K562 (cell line): Measurements from ENCODE around the gene FUZ. TPM values are rescaled to one million over a fixed set of nuclear protein-coding genes. Genes with fewer than 3 reads are reported as not detected.

ENCODE experiments used
- BACH1 ChIP-seq: fragments of 200-800 bp; sonication (Bioruptor generic); IDR thresholded peaks from 2 replicates; pipeline ENCODE4 v1.6.1; 2016; ENCODE audit warnings: missing genetic modification characterization, missing compliant biosample characterization
- FOXK2 ChIP-seq, 2 experiments: fragments of 450-650 bp; IDR thresholded peaks in 1 of 2; conservative IDR thresholded peaks in 1 of 2; 2 replicates each; pipeline ENCODE4 v1.6.1; 2016; ENCODE audit warnings: low read depth in 2 of 2, mild to moderate bottlenecking in 1 of 2
- KHSRP ChIP-seq: fragments of 450-650 bp; IDR thresholded peaks from 2 replicates; pipeline ENCODE4 v1.6.1; 2017
- LEF1 ChIP-seq: fragments of 450-650 bp; IDR thresholded peaks from 2 replicates; pipeline ENCODE4 v1.6.1; 2016; ENCODE audit warnings: mild to moderate bottlenecking
- MEF2A ChIP-seq: IDR thresholded peaks from 2 replicates; pipeline ENCODE4 v1.6.1; 2011; ENCODE audit warnings: low read depth, mild to moderate bottlenecking, low read length, moderate library complexity; ENCODE audit not compliant: control insufficient read depth
- PHF8 ChIP-seq: fragments of 200-600 bp; sonication (generic); IDR thresholded peaks from 2 replicates; pipeline ENCODE4 v1.6.1; 2012; ENCODE audit warnings: mixed run types, mild to moderate bottlenecking, inconsistent platforms, low read length, moderate library complexity, borderline replicate concordance
- PTBP1 ChIP-seq: fragments of 200-400 bp; formaldehyde crosslinking; IDR thresholded peaks from 2 replicates; pipeline ENCODE4 v1.6.1; 2017; ENCODE audit warnings: low read depth, low read length
- PTRF ChIP-seq: fragments of 450-650 bp; IDR thresholded peaks from 2 replicates; pipeline ENCODE4 v1.6.1; 2016; ENCODE audit warnings: mild to moderate bottlenecking, missing genetic modification characterization, missing compliant biosample characterization
- RBM15 ChIP-seq: fragments of 200-400 bp; formaldehyde crosslinking; IDR thresholded peaks from 2 replicates; pipeline ENCODE4 v1.6.1; 2018; ENCODE audit warnings: mild to moderate bottlenecking, low read length, moderate library complexity; ENCODE audit not compliant: insufficient read depth
- RFX7 ChIP-seq: fragments of 250-450 bp; sonication (Bioruptor Pico); IDR thresholded peaks from 2 replicates; pipeline ENCODE4 v1.5.1; 2021; ENCODE audit warnings: mild to moderate bottlenecking
- THRAP3 ChIP-seq: fragments of 450-650 bp; IDR thresholded peaks from 2 replicates; pipeline ENCODE4 v1.6.1; 2016; ENCODE audit warnings: mild to moderate bottlenecking, inconsistent platforms, borderline replicate concordance
- TRIM24 ChIP-seq, 2 experiments: fragments of 450-650 bp; IDR thresholded peaks; 2 replicates each; pipeline ENCODE4 v1.6.1; 2016
- YY1 ChIP-seq, 3 experiments: IDR thresholded peaks; 2 replicates each; pipeline ENCODE4 v1.6.1; 2011; ENCODE audit warnings: low read length in 2 of 3, mild to moderate bottlenecking in 2 of 3, moderate library complexity in 2 of 3, borderline replicate concordance in 1 of 3, control low read depth in 1 of 3, low read depth in 1 of 3; ENCODE audit not compliant: insufficient read depth in 3 of 3, insufficient replicate concordance in 2 of 3, control insufficient read depth in 1 of 3, insufficient read length in 1 of 3; ENCODE audit errors: extremely low read depth in 1 of 3
- ZKSCAN1 ChIP-seq: fragments of 150-350 bp; IDR thresholded peaks from 2 replicates; pipeline ENCODE4 v1.6.1; 2016; ENCODE audit warnings: low read depth, low read length
- ZNF212 ChIP-seq: fragments of 450-650 bp; formaldehyde crosslinking; IDR thresholded peaks from 2 replicates; pipeline ENCODE4 v1.4.0; 2020; ENCODE audit warnings: mild to moderate bottlenecking
- ZNF785 ChIP-seq: fragments of 250-450 bp; sonication (Bioruptor Pico); IDR thresholded peaks from 2 replicates; pipeline ENCODE4 v1.4.0; 2020; ENCODE audit warnings: mild to moderate bottlenecking
- polyA plus RNA-seq, 8 experiments: library from polyadenylated mRNA; depleted of rRNA in 4 of 8; stranded (reverse) in 5 of 8; unstranded in 3 of 8; fragments of >200 nt; fragmentation: Nextera tagmentation in 2 of 8; fragmentation: Illumina TruSeq in 1 of 8; extraction: Ambion mirVana in 2 of 8; extraction: Trizol in 1 of 8; gene quantifications; 2 replicates each; pipeline versions ENCODE4 v1.2.1 to v1.2.3, GENCODE V29; 2011 to 2014; ENCODE audit warnings: inconsistent platforms in 1 of 8, missing spikeins in 1 of 8
- total RNA-seq, 7 experiments: library from RNA; depleted of rRNA in 6 of 7; stranded (reverse); fragments of >200 nt in 6 of 7; fragmentation: Illumina TruSeq in 2 of 7; extraction: Trizol in 2 of 7; gene quantifications; 2 replicates each; pipeline versions ENCODE4 v1.2.1 to v1.2.3, GENCODE V29; 2011 to 2021; ENCODE audit warnings: low replicate concordance in 1 of 7
- TF ChIP-seq, protein P1 (sequence below), 2 experiments: fragments of 150-350 bp in 1 of 2; IDR thresholded peaks; 2 replicates each; pipeline ENCODE4 v1.6.1; 2012 to 2016; ENCODE audit warnings: low read depth in 2 of 2, low read length in 2 of 2, mild to moderate bottlenecking in 1 of 2, moderate library complexity in 1 of 2
- TF ChIP-seq, protein P2 (sequence below), 3 experiments: fragments of 200-800 bp in 1 of 3; fragments of 250-450 bp in 1 of 3; fragments of 450-650 bp in 1 of 3; sonication (Bioruptor Pico) in 1 of 3; sonication (Bioruptor generic) in 1 of 3; formaldehyde crosslinking in 1 of 3; IDR thresholded peaks; 2 replicates each; pipeline versions ENCODE4 v1.6.1 to v1.8.0; 2016 to 2022; ENCODE audit warnings: mild to moderate bottlenecking in 2 of 3, missing genetic modification characterization in 2 of 3, missing compliant biosample characterization in 1 of 3, moderate library complexity in 1 of 3
- TF ChIP-seq, protein P3 (sequence below): IDR thresholded peaks from 2 replicates; pipeline ENCODE4 v1.6.1; 2014; ENCODE audit warnings: antibody characterized with exemption

The FUZ gene
- total and polyA plus RNA-seq, 9 of the 15 experiments (the other 6 are each of a cell fraction or from before 2014, with no cell fraction given), result 0.17 to 7.6 (median 3.6) TPM; not detected in 1

DNA sequence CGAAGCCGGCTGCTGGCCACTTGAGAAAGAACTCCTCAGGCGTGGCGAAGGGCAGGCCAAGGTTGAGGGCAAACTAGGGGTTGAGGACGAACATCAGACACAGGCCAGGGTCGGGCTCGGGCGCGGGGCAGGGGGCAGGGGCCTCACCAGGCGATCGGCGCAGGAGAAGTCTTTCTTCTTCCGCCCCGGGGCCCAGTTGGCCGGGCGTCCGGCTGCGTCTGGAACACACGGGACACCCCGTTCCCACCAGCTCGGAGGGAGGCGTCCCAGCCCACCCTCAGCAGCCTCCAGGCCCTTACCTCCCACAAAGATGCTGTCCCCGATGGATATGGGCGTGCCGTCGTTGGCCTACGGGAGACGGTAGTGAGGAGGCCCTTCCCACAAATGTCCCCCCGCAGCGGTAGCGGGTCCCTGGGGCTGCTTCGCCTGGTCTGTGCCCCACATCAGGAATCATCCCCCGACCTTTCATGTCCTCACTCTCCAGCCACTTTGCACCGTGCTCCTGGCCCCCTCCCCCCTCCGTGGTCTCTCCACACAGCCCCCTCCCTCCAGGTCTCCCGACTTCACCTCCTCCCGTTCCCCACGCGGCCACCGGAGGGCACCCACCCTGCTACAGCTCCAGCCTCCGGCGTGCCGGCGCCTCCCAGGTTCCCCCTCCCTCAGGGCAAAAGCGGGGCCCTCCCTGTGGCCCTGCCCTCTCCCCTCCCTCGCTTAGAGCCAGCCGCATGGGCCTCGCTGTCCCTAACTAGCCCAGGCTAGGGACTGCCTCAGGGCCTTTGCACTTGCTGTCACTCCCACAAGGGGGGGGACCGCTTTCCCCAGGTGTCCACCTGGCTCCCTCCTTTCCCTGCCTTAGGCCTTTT is 49.5 kb upstream of the FUZ start (continued):
- TF ChIP-seq, protein P1, sequence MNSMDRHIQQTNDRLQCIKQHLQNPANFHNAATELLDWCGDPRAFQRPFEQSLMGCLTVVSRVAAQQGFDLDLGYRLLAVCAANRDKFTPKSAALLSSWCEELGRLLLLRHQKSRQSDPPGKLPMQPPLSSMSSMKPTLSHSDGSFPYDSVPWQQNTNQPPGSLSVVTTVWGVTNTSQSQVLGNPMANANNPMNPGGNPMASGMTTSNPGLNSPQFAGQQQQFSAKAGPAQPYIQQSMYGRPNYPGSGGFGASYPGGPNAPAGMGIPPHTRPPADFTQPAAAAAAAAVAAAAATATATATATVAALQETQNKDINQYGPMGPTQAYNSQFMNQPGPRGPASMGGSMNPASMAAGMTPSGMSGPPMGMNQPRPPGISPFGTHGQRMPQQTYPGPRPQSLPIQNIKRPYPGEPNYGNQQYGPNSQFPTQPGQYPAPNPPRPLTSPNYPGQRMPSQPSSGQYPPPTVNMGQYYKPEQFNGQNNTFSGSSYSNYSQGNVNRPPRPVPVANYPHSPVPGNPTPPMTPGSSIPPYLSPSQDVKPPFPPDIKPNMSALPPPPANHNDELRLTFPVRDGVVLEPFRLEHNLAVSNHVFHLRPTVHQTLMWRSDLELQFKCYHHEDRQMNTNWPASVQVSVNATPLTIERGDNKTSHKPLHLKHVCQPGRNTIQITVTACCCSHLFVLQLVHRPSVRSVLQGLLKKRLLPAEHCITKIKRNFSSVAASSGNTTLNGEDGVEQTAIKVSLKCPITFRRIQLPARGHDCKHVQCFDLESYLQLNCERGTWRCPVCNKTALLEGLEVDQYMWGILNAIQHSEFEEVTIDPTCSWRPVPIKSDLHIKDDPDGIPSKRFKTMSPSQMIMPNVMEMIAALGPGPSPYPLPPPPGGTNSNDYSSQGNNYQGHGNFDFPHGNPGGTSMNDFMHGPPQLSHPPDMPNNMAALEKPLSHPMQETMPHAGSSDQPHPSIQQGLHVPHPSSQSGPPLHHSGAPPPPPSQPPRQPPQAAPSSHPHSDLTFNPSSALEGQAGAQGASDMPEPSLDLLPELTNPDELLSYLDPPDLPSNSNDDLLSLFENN (IDR thresholded peaks at IDR 0.05; ENCODE audit: low read depth in 2 of 2, low read length in 2 of 2), result no peak
- TF ChIP-seq PTRF (tag) (no peak), YY1 (IDR thresholded peaks at IDR 0.05; ENCODE audit: borderline replicate concordance in 1 of 3, control insufficient read depth in 1 of 3, extremely low read depth in 1 of 3, insufficient read depth in 3 of 3, insufficient read length in 1 of 3, insufficient replicate concordance in 2 of 3, low read depth in 1 of 3, low read length in 2 of 3) (peak in 1 of 3 experiments; percentile 13), ZNF212 (CRISPR knock-in tag) (no peak), LEF1 (no peak), BACH1 (tag) (no peak), RBM15 (no peak), THRAP3 (no peak), PHF8 (no peak), MEF2A (no peak), TRIM24 (IDR thresholded peaks at IDR 0.05) (no peak), FOXK2 (conservative IDR thresholded peaks at IDR 0.05 in 1 of 2, IDR thresholded peaks at IDR 0.05 in 1 of 2; ENCODE audit: low read depth in 2 of 2) (no peak), RFX7 (CRISPR knock-in tag) (no peak), ZNF785 (CRISPR knock-in tag) (no peak), PTBP1 (peak; percentile 72; the same call in 1 of the 2 replicates), ZKSCAN1 (no peak), KHSRP (no peak)
- TF ChIP-seq, protein P2, sequence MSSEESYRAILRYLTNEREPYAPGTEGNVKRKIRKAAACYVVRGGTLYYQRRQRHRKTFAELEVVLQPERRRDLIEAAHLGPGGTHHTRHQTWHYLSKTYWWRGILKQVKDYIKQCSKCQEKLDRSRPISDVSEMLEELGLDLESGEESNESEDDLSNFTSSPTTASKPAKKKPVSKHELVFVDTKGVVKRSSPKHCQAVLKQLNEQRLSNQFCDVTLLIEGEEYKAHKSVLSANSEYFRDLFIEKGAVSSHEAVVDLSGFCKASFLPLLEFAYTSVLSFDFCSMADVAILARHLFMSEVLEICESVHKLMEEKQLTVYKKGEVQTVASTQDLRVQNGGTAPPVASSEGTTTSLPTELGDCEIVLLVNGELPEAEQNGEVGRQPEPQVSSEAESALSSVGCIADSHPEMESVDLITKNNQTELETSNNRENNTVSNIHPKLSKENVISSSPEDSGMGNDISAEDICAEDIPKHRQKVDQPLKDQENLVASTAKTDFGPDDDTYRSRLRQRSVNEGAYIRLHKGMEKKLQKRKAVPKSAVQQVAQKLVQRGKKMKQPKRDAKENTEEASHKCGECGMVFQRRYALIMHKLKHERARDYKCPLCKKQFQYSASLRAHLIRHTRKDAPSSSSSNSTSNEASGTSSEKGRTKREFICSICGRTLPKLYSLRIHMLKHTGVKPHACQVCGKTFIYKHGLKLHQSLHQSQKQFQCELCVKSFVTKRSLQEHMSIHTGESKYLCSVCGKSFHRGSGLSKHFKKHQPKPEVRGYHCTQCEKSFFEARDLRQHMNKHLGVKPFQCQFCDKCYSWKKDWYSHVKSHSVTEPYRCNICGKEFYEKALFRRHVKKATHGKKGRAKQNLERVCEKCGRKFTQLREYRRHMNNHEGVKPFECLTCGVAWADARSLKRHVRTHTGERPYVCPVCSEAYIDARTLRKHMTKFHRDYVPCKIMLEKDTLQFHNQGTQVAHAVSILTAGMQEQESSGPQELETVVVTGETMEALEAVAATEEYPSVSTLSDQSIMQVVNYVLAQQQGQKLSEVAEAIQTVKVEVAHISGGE (CRISPR knock-in tag; IDR thresholded peaks at IDR 0.05), result no peak
- TF ChIP-seq, protein P3, sequence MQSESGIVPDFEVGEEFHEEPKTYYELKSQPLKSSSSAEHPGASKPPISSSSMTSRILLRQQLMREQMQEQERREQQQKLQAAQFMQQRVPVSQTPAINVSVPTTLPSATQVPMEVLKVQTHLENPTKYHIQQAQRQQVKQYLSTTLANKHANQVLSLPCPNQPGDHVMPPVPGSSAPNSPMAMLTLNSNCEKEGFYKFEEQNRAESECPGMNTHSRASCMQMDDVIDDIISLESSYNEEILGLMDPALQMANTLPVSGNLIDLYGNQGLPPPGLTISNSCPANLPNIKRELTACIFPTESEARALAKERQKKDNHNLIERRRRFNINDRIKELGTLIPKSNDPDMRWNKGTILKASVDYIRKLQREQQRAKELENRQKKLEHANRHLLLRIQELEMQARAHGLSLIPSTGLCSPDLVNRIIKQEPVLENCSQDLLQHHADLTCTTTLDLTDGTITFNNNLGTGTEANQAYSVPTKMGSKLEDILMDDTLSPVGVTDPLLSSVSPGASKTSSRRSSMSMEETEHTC, result no peak
